ENCODE data around the gene SCART1.

The SCART1 gene

GRCh38 chr10:133471300-133472109 is 17.8 kb downstream of the SCART1 start:
- no peaks in the 10 kb centered on the region for H3K36me3 ChIP-seq (ENCODE audit: insufficient read depth, low read depth, low read length)
- H3K9ac ChIP-seq (ENCODE audit: low read depth, low read length): no peak overlapping the region
- H3K4me3 ChIP-seq (ENCODE audit: low read length): no peak overlapping the region
- no peak overlapping the region for H3K27ac ChIP-seq (ENCODE audit: low read length)
- no peaks in the 10 kb centered on the region for H3K4me1 ChIP-seq (ENCODE audit: insufficient read depth, low read length)
- H3K9me3 ChIP-seq (ENCODE audit: insufficient read depth, low read depth, low read length): peaks cover 86% of the 10 kb centered on the region
- H3K27me3 ChIP-seq (ENCODE audit: insufficient read depth, low read length): no peaks in the 10 kb centered on the region

DNA sequence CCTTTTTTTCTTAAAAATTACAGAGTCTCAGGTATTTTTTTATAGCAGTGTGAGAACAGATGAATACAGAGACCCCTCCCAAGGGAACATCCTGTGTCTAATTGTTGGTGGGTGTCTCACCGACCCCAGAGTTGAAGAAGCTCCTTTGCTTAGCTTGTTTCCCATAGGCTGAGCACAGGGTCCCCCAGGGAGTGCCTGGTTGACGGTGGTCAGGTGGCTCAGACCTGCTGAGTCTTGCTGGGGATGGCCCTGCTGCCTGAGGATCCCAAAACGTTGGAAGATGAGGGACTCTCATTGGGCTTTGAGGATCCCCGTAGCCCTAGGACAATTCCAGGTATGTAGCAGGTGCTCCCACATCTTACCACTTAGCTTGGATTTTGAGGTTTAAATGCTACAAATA is 19.5 kb downstream of the SCART1 start:
- Histone ChIP-seq H3K36me3 (ENCODE audit: insufficient read depth, low read depth, low read length) (no peaks in the 10 kb centered on the region), H3K27me3 (ENCODE audit: insufficient read depth, low read length) (no peaks in the 10 kb centered on the region), H3K9me3 (ENCODE audit: insufficient read depth, low read depth, low read length) (peaks cover 72% of the 10 kb centered on the region), H3K27ac (ENCODE audit: low read length) (no peak overlapping the region), H3K9ac (ENCODE audit: low read depth, low read length) (no peak overlapping the region), H3K4me1 (ENCODE audit: insufficient read depth, low read length) (no peaks in the 10 kb centered on the region), H3K4me3 (ENCODE audit: low read length) (no peak overlapping the region)

DNA sequence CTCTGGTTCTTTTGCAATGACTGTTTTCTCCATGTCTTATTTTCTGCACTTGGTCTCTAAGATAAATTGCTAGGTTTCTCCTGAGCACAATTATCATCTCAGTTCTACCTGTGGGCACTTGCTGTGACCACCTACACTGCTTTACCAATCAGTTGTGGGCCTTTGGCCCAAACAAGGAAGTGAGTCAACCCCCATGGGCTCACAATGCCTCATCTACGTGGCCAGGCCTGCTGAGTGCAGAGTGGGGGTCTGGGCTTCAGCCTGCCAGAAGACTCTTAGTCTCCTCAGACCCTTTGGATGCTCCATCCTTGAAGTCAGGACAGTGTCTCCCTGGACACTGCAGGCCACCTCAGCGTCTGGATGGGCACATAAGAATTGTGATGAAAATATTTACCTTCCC is 20.3 kb downstream of the SCART1 start:
- H3K4me3 ChIP-seq (ENCODE audit: low read length): no peak overlapping the region
- H3K4me1 ChIP-seq (ENCODE audit: insufficient read depth, low read length): no peaks in the 10 kb centered on the region
- H3K27me3 ChIP-seq (ENCODE audit: insufficient read depth, low read length): no peaks in the 10 kb centered on the region
- no peak overlapping the region for H3K27ac ChIP-seq (ENCODE audit: low read length)
- no peaks in the 10 kb centered on the region for H3K36me3 ChIP-seq (ENCODE audit: insufficient read depth, low read depth, low read length)
- H3K9me3 ChIP-seq (ENCODE audit: insufficient read depth, low read depth, low read length): peaks cover 69% of the 10 kb centered on the region
- H3K9ac ChIP-seq (ENCODE audit: low read depth, low read length): no peak overlapping the region

DNA sequence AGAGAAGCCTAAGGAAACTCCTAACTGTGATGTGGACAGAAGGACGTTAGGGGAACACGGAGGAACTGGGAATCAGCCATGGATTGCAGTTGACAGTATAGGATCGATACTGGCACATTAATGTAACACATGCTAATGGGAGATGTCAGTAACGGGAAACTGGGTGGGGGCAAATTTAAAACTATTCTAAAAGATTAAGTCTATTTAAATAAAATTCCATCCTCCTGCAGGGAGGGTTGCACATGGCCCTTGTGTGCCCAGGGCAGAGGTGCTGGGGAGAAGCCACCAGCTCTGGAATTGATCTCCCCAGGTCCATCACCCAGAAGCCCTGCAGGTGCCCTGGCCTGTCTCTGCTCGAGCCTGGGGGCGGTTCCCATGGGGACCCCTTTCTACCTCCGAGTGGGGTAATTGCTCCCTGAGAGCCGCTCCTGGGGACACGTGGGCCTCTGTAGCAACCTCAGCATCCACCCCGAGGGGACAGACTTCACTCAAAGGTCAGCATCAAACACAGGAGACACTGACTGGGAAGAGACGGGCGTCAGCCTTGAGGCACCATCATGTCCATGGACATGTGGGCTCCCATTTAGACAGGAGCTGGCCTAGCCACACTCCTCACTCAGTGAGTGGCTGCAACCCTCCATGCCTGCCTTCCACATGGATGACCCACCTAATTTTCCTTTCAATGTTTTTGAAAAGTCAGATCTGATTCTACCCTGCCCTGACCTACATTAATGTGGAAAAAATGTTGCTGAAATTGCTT is 21.1 kb downstream of the SCART1 start:
- Histone ChIP-seq H3K9me3 (ENCODE audit: insufficient read depth, low read depth, low read length) (peaks cover 68% of the 10 kb centered on the region), H3K4me3 (ENCODE audit: low read length) (no peak overlapping the region), H3K27ac (ENCODE audit: low read length) (no peak overlapping the region)

GRCh38 chr10:133475425-133475734 is 21.6 kb downstream of the SCART1 start:
- H3K27ac ChIP-seq (ENCODE audit: low read length): no peak overlapping the region
- no peak overlapping the region for H3K9ac ChIP-seq (ENCODE audit: low read depth, low read length)
- no peaks in the 10 kb centered on the region for H3K27me3 ChIP-seq (ENCODE audit: insufficient read depth, low read length)
- H3K36me3 ChIP-seq (ENCODE audit: insufficient read depth, low read depth, low read length): no peaks in the 10 kb centered on the region
- no peaks in the 10 kb centered on the region for H3K4me1 ChIP-seq (ENCODE audit: insufficient read depth, low read length)
- H3K9me3 ChIP-seq (ENCODE audit: insufficient read depth, low read depth, low read length): peaks cover 62% of the 10 kb centered on the region
- no peak overlapping the region for H3K4me3 ChIP-seq (ENCODE audit: low read length)

More for the DNA sequence above, 21.1 kb downstream of the SCART1 start:
- no peaks in the 10 kb centered on the region for H3K4me1 ChIP-seq (ENCODE audit: insufficient read depth, low read length)
- H3K36me3 ChIP-seq (ENCODE audit: insufficient read depth, low read depth, low read length): no peaks in the 10 kb centered on the region
- no peaks in the 10 kb centered on the region for H3K27me3 ChIP-seq (ENCODE audit: insufficient read depth, low read length)
- no peak overlapping the region for H3K9ac ChIP-seq (ENCODE audit: low read depth, low read length)

- H3K9me3 ChIP-seq (ENCODE audit: insufficient read depth, low read depth, low read length): peaks cover 58% of the 10 kb centered on the region
- H3K27ac ChIP-seq (ENCODE audit: low read length): no peak overlapping the region
- H3K4me1 ChIP-seq (ENCODE audit: insufficient read depth, low read length): no peaks in the 10 kb centered on the region
- no peaks in the 10 kb centered on the region for H3K27me3 ChIP-seq (ENCODE audit: insufficient read depth, low read length)
- H3K9ac ChIP-seq (ENCODE audit: low read depth, low read length): no peak overlapping the region
- no peaks in the 10 kb centered on the region for H3K36me3 ChIP-seq (ENCODE audit: insufficient read depth, low read depth, low read length)
- H3K4me3 ChIP-seq (ENCODE audit: low read length): no peak overlapping the region
Measured at GRCh38 chr10:133475821-133476640, 22.3 kb downstream of the SCART1 start.

DNA sequence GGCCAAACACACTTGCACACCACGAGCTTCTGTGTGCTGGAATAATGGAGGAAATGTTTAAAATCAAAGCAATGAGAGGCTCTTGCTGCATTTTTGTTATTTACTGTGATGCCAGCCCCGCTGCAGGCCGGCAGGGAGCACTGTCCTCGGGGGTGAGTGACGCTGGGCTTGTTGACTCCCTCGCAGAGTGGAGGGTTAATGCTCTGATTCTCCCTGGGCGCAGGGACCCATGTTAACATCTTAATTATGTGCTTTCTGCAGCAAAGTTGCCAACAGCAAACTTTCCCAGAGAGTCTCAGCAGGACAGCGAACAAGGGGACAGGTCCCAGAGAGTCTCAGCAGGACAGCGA is 22.9 kb downstream of the SCART1 start:
- Histone ChIP-seq H3K4me3 (ENCODE audit: low read length) (no peak overlapping the region), H3K9ac (ENCODE audit: low read depth, low read length) (no peak overlapping the region), H3K27ac (ENCODE audit: low read length) (no peak overlapping the region), H3K27me3 (ENCODE audit: insufficient read depth, low read length) (no peaks in the 10 kb centered on the region), H3K4me1 (ENCODE audit: insufficient read depth, low read length) (no peaks in the 10 kb centered on the region), H3K36me3 (ENCODE audit: insufficient read depth, low read depth, low read length) (no peaks in the 10 kb centered on the region), H3K9me3 (ENCODE audit: insufficient read depth, low read depth, low read length) (peaks cover 57% of the 10 kb centered on the region)

GRCh38 chr10:133481086-133481643 is 27.4 kb downstream of the SCART1 start:
- Histone ChIP-seq H3K27me3 (ENCODE audit: insufficient read depth, low read length) (no peaks in the 10 kb centered on the region), H3K9me3 (ENCODE audit: insufficient read depth, low read depth, low read length) (peaks cover 52% of the 10 kb centered on the region), H3K4me1 (ENCODE audit: insufficient read depth, low read length) (no peaks in the 10 kb centered on the region), H3K27ac (ENCODE audit: low read length) (no peak overlapping the region), H3K9ac (ENCODE audit: low read depth, low read length) (no peak overlapping the region), H3K4me3 (ENCODE audit: low read length) (no peak overlapping the region), H3K36me3 (ENCODE audit: insufficient read depth, low read depth, low read length) (no peaks in the 10 kb centered on the region)

- H3K36me3 ChIP-seq (ENCODE audit: insufficient read depth, low read depth, low read length): no peaks in the 10 kb centered on the region
- peaks cover 51% of the 10 kb centered on the region for H3K9me3 ChIP-seq (ENCODE audit: insufficient read depth, low read depth, low read length)
- H3K27ac ChIP-seq (ENCODE audit: low read length): no peak overlapping the region
- H3K4me1 ChIP-seq (ENCODE audit: insufficient read depth, low read length): no peaks in the 10 kb centered on the region
- no peak overlapping the region for H3K9ac ChIP-seq (ENCODE audit: low read depth, low read length)
- H3K27me3 ChIP-seq (ENCODE audit: insufficient read depth, low read length): no peaks in the 10 kb centered on the region
- no peak overlapping the region for H3K4me3 ChIP-seq (ENCODE audit: low read length)
Measured at GRCh38 chr10:133481657-133482056, 27.9 kb downstream of the SCART1 start.

GRCh38 chr10:133484818-133485217 is 31.1 kb downstream of the SCART1 start:
- Histone ChIP-seq H3K4me1 (ENCODE audit: insufficient read depth, low read length) (no peaks in the 10 kb centered on the region), H3K27me3 (ENCODE audit: insufficient read depth, low read length) (no peaks in the 10 kb centered on the region), H3K27ac (ENCODE audit: low read length) (no peak overlapping the region), H3K36me3 (ENCODE audit: insufficient read depth, low read depth, low read length) (no peaks in the 10 kb centered on the region), H3K9me3 (ENCODE audit: insufficient read depth, low read depth, low read length) (peaks cover 79% of the 10 kb centered on the region), H3K9ac (ENCODE audit: low read depth, low read length) (no peak overlapping the region), H3K4me3 (ENCODE audit: low read length) (no peak overlapping the region)

- Histone ChIP-seq H3K9ac (ENCODE audit: low read depth, low read length) (no peak overlapping the region), H3K27ac (ENCODE audit: low read length) (no peak overlapping the region), H3K4me1 (ENCODE audit: insufficient read depth, low read length) (no peaks in the 10 kb centered on the region), H3K4me3 (ENCODE audit: low read length) (no peak overlapping the region), H3K27me3 (ENCODE audit: insufficient read depth, low read length) (no peaks in the 10 kb centered on the region), H3K36me3 (ENCODE audit: insufficient read depth, low read depth, low read length) (no peaks in the 10 kb centered on the region), H3K9me3 (ENCODE audit: insufficient read depth, low read depth, low read length) (peaks cover 84% of the 10 kb centered on the region)
Measured at GRCh38 chr10:133487085-133487484, 33.3 kb downstream of the SCART1 start.
